Measurements from ENCODE around the gene MUC4.

GRCh38 chr3:195709676-195710085 is 102.0 kb downstream of the MUC4 start:
- TF ChIP-seq EZH2 (IDR thresholded peaks at IDR 0.05; ENCODE audit: borderline replicate concordance, low read depth, low read length, poor library complexity, severe bottlenecking) (no peak), CTCF (conservative IDR thresholded peaks at IDR 0.05; ENCODE audit: low read depth, low read length) (no peak)

All from A673 (cell line).